ENCODE measurements around the gene DZIP3.

The DZIP3 gene

DNA sequence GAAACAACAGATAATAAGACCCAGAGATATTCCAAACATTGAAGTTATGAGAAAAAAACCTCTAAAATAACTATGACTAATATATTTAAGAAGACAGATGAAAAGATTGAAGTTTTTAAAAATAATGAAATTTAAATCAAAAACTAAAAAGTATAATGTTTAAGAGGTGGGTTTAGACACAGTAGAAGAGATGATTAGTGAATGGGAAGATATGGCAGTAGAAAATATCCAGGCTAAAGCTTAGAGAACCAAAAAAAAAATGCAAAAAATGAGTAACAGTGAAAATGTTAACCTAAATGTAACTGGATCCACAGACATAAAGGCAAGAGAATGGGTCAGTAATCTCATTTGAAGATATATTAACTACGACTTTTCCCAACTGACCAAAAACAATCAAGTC, 115.5 kb downstream of the DZIP3 start:
- no peak for DNase-seq (ENCODE audit: low spot score)

- no peak for DNase-seq (ENCODE audit: low spot score)
Measured at GRCh38 chr3:108713009-108713516, 123.5 kb downstream of the DZIP3 start.

- DNase-seq (ENCODE audit: low spot score) = no peak
Measured at GRCh38 chr3:108713816-108714215, 124.3 kb downstream of the DZIP3 start.

- no peak for DNase-seq (ENCODE audit: low spot score)
Measured at GRCh38 chr3:108718454-108718853, 128.9 kb downstream of the DZIP3 start.

- no peak for DNase-seq (ENCODE audit: low spot score)
Measured at GRCh38 chr3:108719178-108719806, 129.8 kb downstream of the DZIP3 start.

DNA sequence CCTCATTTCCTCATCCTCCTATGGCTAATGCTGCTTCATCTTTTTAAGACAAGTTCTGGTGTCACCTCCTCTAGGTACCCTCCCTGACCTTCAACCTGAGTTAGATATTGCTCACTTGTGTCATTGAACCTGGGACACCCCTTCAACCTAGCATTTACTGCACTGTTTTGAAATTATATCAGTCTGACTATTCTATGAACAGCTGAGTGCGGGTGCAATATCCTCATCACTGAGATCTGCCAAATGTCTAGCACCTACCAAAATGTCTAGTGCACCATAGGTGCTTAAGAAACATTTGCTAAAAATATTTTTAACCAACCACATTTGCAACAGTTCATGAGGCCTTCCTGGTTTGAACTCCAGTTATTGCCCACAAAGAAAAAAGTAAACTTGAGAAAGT, 133.2 kb downstream of the DZIP3 start:
- no peak for DNase-seq (ENCODE audit: low spot score)

DNA sequence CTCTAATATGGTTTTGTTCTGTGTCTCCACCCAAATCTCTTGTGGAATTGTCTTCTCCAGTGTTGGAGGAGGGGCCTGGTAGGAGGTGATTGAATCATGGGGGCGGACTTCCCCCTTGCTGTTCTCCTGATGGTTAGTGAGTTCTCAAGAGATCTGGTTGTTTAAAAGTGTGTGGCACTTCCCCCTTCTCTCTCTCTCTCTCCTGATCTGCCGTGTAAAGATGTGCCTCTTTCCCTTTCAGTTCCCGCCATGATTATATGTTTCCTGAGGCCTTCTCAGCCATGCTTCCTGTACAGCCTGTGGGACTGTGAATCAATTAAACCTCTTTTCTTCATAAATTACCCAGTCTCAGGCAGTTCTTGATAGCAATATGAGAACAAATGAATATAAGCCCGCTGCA, 134.6 kb downstream of the DZIP3 start:
- DNase-seq (ENCODE audit: low spot score) = no peak

GRCh38 chr3:108728105-108728504, 138.6 kb downstream of the DZIP3 start:
- no peak for DNase-seq (ENCODE audit: low spot score)

DNA sequence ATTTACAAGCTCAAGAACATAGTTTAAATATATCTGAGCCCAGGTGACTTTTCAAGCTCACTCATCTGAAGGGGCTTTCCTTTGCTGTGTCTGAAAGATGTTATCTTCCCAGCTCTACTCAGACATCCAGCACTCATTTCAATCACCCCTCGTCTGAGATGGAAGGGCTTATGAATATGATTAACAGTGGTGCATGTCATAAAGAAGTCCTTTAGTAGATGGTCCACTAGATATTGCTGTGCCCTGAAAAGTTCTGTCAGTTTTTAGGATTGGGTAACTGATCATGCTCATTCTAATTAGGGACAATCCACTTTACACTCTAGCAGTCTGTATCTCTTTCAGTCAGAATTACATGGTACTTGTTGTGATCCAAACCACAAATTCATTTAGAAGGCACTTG, 139.4 kb downstream of the DZIP3 start:
- DNase-seq (ENCODE audit: low spot score) = no peak

DNA sequence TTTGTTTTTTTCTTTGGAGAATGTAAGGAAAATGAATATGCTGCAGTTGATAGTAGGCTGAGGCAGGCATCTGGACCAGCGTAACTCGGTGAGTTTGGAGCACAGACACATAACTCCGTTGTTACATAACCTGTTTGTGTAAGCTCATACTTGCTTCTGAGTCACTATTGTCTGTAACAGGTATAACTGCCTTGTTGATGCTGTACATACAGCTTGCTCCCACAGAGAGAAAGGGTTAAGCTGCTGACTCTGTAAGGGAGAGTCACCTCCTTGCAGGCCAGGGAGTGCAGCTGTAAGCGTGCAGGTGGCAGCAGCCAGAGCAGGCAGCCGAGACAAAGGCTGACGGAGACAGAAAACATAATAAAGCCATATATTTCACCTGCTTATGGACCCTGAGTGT, 147.3 kb downstream of the DZIP3 start:
- no peak for DNase-seq (ENCODE audit: low spot score)

- no peak for DNase-seq (ENCODE audit: low spot score)
Measured at GRCh38 chr3:108742929-108743328, 153.4 kb downstream of the DZIP3 start.

Measured in hematopoietic multipotent progenitor cell treated with erythropoietin and hydrocortisone succinate and interleukin-3 and kit ligand, for 15 days (in vitro differentiated cells).